GM19372 (cell line): Measurements from ENCODE around the gene TMC5.

Source experiments
- ATAC-seq: cut with Tn5 transposase; IDR thresholded peaks from one replicate; pipeline ENCODE4 v1.9.1; 2021; ENCODE audit warnings: mild to moderate bottlenecking, low read depth, moderate library complexity; ENCODE audit not compliant: unreplicated experiment

TMC5 gene

GRCh38 chr16:19458722-19459379 lies 41.2 kb downstream of the TMC5 start:
- no peak for ATAC-seq

GRCh38 chr16:19460397-19460796 lies 42.7 kb downstream of the TMC5 start:
- no peak for ATAC-seq

- ATAC-seq, result no peak
Observed at GRCh38 chr16:19463468-19464315, 46.0 kb downstream of the TMC5 start.

- no peak for ATAC-seq
Observed at GRCh38 chr16:19468300-19468699, 50.6 kb downstream of the TMC5 start.

GRCh38 chr16:19472482-19472881 lies 54.8 kb downstream of the TMC5 start:
- no peak for ATAC-seq

- ATAC-seq, result no peak
Observed at GRCh38 chr16:19474617-19475016, 56.9 kb downstream of the TMC5 start.

DNA sequence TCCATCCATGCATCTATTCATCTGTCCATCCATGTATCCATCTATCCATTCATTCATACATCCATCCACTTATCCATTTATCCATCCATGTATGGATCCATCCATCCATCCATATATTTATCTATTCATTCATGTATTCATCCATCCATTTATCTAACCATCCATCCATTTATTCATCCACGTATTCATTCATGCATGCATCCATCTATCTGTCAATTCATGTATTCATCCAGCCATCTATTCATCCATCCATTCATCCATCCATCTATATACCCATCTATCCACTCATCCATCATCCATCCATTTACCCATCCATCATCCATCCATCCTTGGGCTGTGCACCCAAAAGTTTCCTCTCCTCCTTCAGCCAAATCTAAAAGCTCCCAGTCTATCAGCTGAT lies 60.8 kb downstream of the TMC5 start:
- ATAC-seq, result no peak

DNA sequence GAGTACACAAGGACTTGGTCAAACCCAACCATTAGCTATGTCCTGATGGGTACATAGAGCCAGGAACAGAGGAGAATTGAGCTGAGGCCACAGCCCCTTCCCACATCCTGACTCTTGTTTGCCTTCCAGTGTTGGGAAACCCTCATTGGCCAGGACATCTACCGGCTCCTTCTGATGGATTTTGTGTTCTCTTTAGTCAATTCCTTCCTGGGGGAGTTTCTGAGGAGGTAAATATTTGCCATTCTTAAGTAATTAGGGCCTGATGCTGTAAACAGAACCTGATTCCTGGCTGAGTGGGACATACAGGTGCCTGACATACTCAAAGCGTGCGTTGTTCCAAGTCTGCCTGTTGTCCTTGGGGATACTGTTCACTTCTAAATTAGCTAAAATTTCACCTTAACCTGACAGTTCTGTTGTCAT lies 61.6 kb downstream of the TMC5 start:
- ATAC-seq, result no peak

- no peak for ATAC-seq
Observed at GRCh38 chr16:19481296-19481695, 63.6 kb downstream of the TMC5 start.

- ATAC-seq, result no peak
Observed at GRCh38 chr16:19481769-19482168, 64.1 kb downstream of the TMC5 start.

DNA sequence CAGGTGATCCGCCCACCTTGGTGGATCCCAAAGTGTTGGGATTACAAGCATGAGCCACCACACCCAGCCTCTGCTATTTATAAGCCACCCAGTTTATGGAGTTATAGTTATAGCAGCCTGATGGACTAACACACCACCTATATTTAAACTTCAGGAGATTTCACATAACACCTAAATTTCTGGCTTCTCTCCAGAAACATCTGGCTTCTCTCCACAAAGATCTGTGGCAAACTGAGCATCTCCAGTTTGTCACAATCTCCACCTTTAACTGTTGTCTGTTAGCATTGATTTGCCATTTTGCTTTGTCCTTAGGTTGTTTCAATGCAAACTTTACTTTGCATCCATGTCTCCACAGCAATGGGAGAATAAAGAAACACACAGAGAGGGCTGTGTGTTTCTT lies 64.6 kb downstream of the TMC5 start:
- no peak for ATAC-seq

- ATAC-seq, result no peak
Observed at GRCh38 chr16:19484096-19484495, 66.4 kb downstream of the TMC5 start.

GRCh38 chr16:19485611-19486010 lies 67.9 kb downstream of the TMC5 start:
- ATAC-seq, result no peak

DNA sequence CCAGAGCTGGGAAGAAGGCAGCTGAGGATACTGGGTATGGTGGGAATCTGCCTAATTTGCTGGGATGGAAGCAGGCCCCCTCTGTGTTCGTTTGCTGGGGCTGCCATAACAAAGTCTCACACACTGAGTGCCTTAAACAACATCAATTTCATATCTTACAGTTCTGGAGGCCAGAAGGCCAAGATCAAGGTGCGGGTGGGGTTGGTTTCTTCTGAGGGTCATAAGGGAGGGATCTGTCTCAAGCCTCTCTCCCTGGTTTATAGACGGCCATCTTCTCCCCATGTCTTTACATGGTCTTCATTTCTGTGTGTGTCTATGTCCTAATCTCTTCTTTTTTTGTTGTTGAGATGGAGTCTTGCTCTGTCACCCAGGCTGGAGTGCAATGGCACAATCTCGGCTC lies 68.4 kb downstream of the TMC5 start:
- no peak for ATAC-seq

DNA sequence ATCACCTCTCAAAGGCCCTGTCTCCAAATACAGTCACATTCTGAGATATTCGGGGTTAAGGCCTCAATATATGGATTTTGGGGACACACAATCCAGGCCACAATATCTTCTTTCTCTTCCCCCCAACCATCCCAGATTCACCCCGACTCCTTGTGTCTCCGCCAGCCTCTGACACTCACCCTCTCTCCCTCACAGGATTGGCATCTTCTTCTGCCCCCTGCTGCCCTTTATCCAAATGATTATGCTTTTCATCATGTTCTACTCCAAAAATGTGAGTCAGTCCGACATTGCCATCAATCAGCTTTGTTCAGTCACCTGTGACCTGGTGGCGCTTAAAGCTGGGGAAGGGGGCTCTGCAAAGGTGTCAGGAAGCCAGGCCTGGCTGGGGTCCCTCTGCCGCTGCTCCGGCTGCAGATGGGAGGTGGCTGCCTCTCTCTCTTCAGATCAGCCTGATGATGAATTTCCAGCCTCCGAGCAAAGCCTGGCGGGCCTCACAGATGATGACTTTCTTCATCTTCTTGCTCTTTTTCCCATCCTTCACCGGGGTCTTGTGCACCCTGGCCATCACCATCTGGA lies 69.2 kb downstream of the TMC5 start:
- no peak for ATAC-seq

GRCh38 chr16:19488213-19488640 lies 70.5 kb downstream of the TMC5 start:
- no peak for ATAC-seq

GRCh38 chr16:19490619-19491018 lies 72.9 kb downstream of the TMC5 start:
- no peak for ATAC-seq

DNA sequence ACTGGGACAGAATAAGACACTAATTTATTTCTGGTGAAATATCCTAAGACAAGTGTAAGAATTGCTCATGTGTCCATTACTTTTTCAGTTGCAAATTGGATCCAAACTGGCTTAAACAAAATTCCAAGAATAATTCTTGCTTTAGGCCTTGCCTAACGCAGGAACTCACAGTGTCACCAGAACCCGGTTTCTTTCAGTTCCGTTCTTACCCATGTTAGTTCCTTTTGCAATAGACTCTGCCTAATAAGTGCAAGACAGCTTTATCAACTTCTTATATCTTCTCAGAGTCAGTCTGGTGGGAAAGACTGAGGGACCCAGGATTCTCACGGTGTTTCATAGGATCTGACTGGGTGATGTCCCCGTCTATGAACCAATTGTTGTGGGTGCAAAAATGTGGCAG lies 79.5 kb downstream of the TMC5 start:
- no peak for ATAC-seq

- no peak for ATAC-seq
Observed at GRCh38 chr16:19499006-19499405, 81.3 kb downstream of the TMC5 start.

DNA sequence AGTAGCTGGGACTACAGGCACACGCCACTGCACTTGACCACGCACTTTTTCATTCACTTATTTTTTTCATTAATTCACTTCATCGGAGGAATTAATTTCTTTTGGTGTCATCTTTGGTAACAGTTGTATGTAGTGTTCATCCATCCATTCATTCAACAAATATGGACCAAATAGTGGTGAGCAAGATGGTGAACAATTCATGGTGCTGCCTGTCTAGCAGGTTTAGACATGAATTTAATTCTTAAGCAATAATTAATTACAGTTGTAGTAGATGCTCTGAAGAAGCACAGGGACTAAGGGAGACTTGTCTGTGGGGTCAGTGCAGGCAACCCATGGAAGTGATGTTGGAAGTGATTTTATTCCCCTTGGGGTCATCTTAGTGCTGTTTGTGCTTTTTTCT lies 81.8 kb downstream of the TMC5 start:
- no peak for ATAC-seq

DNA sequence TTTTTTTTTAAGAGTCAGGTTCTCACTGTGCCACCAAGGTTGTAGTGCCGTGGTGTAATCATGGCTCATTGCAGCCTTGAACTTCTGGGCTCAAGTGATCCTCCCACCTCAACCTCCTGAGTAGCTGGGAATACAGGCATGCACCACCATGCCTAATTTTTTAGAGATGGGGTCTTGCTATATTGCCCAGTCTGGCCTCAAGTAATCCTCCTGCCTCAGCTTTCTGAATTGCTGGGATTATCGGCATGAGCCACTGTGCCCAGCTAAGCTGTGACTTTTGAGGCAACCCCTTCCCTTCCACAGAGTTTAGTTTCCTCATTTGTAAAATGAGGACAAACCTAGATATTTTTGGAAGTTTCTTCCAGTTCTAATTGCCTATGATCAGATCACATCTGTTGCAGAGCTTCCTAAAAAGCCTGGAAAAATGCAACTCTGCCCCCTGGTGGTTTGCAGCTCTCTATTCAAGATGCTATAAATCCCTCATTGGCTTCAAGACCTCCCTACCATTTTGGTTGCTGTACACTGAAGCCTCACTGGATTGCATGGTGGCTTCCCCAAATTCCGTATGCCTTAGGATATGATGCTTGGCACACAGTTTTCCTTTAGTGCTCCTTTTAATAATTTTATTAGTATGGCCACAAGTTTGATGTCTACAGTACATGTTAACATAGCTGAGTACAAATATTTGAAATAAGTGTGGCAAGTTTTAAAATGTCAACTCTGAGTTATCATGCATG lies 84.9 kb downstream of the TMC5 start:
- no peak for ATAC-seq
